HepG2 (cell line): ENCODE results near the gene LRRC25. TPM values are rescaled to one million over a fixed set of nuclear protein-coding genes. Genes with fewer than 3 reads are reported as not detected.
A peak's percentile ranks its signal among the peaks of the same experiment; 100 is the strongest.

Experiments
- DPF2 ChIP-seq: sonication (generic); formaldehyde crosslinking; IDR thresholded peaks from 2 replicates; pipeline ENCODE4 v1.4.0; 2020; ENCODE audit warnings: mild to moderate bottlenecking, low read depth, missing genetic modification reagents, borderline replicate concordance
- KMT2B ChIP-seq: IDR thresholded peaks from 2 replicates; pipeline ENCODE4 v1.6.1; 2016; ENCODE audit warnings: missing genetic modification reagents, missing compliant biosample characterization
- MIER3 ChIP-seq: IDR thresholded peaks from 2 replicates; pipeline ENCODE4 v1.6.1; 2016; ENCODE audit warnings: missing compliant biosample characterization, borderline replicate concordance
- STAT5B ChIP-seq: sonication (generic); formaldehyde crosslinking; IDR thresholded peaks from 2 replicates; pipeline ENCODE4 v1.4.0; 2020; ENCODE audit warnings: missing genetic modification reagents
- ZBTB42 ChIP-seq: sonication (generic); formaldehyde crosslinking; IDR thresholded peaks from 2 replicates; pipeline ENCODE4 v1.5.0; 2020; ENCODE audit warnings: mild to moderate bottlenecking, missing genetic modification reagents
- ZNF569 ChIP-seq: sonication (generic); formaldehyde crosslinking; IDR thresholded peaks from 2 replicates; pipeline ENCODE4 v1.5.0; 2020; ENCODE audit warnings: mild to moderate bottlenecking, missing genetic modification reagents, moderate library complexity, borderline replicate concordance
- ZNF781 ChIP-seq: sonication (generic); formaldehyde crosslinking; IDR thresholded peaks from 2 replicates; pipeline ENCODE4 v1.5.1; 2020; ENCODE audit warnings: borderline replicate concordance, mild to moderate bottlenecking, missing genetic modification reagents; ENCODE audit errors: not compliant biosample characterization
- ZSCAN22 ChIP-seq: sonication (generic); formaldehyde crosslinking; IDR thresholded peaks from 2 replicates; pipeline ENCODE4 v1.4.0; 2020; ENCODE audit warnings: mild to moderate bottlenecking, missing genetic modification reagents
- polyA plus RNA-seq, 8 experiments: library from polyadenylated mRNA; depleted of rRNA in 3 of 8; stranded (reverse) in 7 of 8; unstranded in 1 of 8; fragments of >200 nt; fragmentation: Illumina TruSeq in 4 of 8; extraction: Trizol in 4 of 8; gene quantifications; 2 replicates each; pipeline versions ENCODE4 v1.2.1 to v1.2.3, GENCODE V29; 2011 to 2016; ENCODE audit warnings: low read depth in 4 of 8, missing spikeins in 1 of 8, mixed read lengths in 1 of 8; ENCODE audit not compliant: insufficient read depth in 1 of 8
- total RNA-seq, 5 experiments: library from RNA; depleted of rRNA; stranded (reverse); fragments of >200 nt; fragmentation: Illumina TruSeq; extraction: Trizol; gene quantifications; 2 replicates each; pipeline ENCODE4 v1.2.3, GENCODE V29; 2016; ENCODE audit warnings: low read depth in 1 of 5
- TF ChIP-seq, protein P1 (sequence below): sonication (generic); formaldehyde crosslinking; IDR thresholded peaks from 2 replicates; pipeline ENCODE4 v1.5.0; 2020; ENCODE audit warnings: mild to moderate bottlenecking, missing genetic modification reagents, borderline replicate concordance
- TF ChIP-seq, protein P2 (sequence below): sonication (generic); formaldehyde crosslinking; IDR thresholded peaks from 2 replicates; pipeline ENCODE4 v1.5.0; 2020; ENCODE audit warnings: missing genetic modification reagents
- TF ChIP-seq, protein P3 (sequence below): sonication (generic); formaldehyde crosslinking; IDR thresholded peaks from 2 replicates; pipeline ENCODE4 v1.4.0; 2020; ENCODE audit warnings: mild to moderate bottlenecking, missing genetic modification reagents
- TF ChIP-seq, protein P4 (sequence below), 2 experiments: fragments of 450-650 bp in 1 of 2; sonication (generic) in 1 of 2; formaldehyde crosslinking in 1 of 2; IDR thresholded peaks; 2 replicates each; pipeline versions ENCODE4 v1.6.1 to v1.8.0; 2016 to 2022; ENCODE audit warnings: antibody characterized with exemption in 1 of 2, mild to moderate bottlenecking in 1 of 2, missing genetic modification reagents in 1 of 2
- TF ChIP-seq, protein P5 (sequence below), 2 experiments: fragments of 450-650 bp in 1 of 2; sonication (generic) in 1 of 2; formaldehyde crosslinking; IDR thresholded peaks; 2 replicates each; pipeline versions ENCODE4 v1.5.0 to v1.8.0; 2020 to 2022; ENCODE audit warnings: mild to moderate bottlenecking in 1 of 2, missing genetic modification reagents in 1 of 2

LRRC25 gene
- total and polyA plus RNA-seq, 2 of the 13 experiments (the other 11 are each of a cell fraction or from before 2014, with no cell fraction given) = 0.13 to 0.53 TPM

DNA sequence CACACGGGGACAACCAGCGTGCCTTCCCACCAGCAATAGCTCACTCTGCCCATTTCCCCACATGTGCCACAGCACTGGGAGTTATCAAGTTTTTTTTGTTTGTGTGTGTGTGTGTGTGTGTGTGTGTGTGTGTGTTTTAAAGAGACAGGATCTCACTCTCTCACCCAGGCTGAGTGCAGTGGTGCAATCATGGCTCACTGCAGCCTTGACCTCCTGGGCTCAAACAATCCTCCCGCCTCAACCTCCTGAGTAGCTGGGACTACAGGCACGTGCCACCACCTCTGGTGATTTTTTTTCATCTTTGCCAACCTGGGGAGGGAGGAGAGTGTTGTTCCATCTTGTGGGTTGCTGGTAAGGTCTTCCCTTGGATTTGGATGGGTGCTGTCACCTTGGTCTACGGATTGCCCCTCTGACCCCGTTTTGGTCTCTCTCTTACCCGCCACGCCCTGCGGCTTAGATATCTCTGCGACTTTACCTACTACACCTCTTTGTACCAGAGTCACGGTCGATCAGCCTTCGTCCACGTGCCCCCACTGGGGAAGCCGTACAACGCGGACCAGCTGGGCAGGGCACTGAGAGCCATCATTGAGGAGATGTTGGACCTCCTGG lies 34.4 kb downstream of the LRRC25 start (continued):
- TF ChIP-seq MIER3 (peak; percentile 45; the same call in 1 of the 2 replicates), ZSCAN22 (no peak), KMT2B (CRISPR knock-in tag) (no peak), ZNF781 (CRISPR knock-in tag) (no peak), ZNF569 (CRISPR knock-in tag) (no peak), DPF2 (CRISPR knock-in tag) (peak; percentile 64; the same call in 1 of the 2 replicates), ZBTB42 (CRISPR knock-in tag) (no peak), STAT5B (CRISPR knock-in tag) (no peak)
- TF ChIP-seq, protein P1, sequence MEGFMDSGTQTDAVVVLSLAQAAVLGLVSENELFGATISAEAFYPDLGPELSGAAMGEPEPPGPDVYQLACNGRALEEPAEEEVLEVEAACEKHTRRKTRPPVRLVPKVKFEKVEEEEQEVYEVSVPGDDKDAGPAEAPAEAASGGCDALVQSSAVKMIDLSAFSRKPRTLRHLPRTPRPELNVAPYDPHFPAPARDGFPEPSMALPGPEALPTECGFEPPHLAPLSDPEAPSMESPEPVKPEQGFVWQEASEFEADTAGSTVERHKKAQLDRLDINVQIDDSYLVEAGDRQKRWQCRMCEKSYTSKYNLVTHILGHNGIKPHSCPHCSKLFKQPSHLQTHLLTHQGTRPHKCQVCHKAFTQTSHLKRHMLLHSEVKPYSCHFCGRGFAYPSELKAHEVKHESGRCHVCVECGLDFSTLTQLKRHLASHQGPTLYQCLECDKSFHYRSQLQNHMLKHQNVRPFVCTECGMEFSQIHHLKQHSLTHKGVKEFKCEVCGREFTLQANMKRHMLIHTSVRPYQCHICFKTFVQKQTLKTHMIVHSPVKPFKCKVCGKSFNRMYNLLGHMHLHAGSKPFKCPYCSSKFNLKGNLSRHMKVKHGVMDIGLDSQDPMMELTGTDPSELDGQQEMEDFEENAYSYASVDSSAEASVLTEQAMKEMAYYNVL (CRISPR knock-in tag) = no peak
- TF ChIP-seq, protein P2, sequence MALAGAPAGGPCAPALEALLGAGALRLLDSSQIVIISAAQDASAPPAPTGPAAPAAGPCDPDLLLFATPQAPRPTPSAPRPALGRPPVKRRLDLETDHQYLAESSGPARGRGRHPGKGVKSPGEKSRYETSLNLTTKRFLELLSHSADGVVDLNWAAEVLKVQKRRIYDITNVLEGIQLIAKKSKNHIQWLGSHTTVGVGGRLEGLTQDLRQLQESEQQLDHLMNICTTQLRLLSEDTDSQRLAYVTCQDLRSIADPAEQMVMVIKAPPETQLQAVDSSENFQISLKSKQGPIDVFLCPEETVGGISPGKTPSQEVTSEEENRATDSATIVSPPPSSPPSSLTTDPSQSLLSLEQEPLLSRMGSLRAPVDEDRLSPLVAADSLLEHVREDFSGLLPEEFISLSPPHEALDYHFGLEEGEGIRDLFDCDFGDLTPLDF (CRISPR knock-in tag) = no peak
- TF ChIP-seq, protein P3, sequence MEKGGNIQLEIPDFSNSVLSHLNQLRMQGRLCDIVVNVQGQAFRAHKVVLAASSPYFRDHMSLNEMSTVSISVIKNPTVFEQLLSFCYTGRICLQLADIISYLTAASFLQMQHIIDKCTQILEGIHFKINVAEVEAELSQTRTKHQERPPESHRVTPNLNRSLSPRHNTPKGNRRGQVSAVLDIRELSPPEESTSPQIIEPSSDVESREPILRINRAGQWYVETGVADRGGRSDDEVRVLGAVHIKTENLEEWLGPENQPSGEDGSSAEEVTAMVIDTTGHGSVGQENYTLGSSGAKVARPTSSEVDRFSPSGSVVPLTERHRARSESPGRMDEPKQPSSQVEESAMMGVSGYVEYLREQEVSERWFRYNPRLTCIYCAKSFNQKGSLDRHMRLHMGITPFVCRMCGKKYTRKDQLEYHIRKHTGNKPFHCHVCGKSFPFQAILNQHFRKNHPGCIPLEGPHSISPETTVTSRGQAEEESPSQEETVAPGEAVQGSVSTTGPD (CRISPR knock-in tag) = 0 out of 2 replicates have a peak, but pooled peaks have one; percentile 56
- TF ChIP-seq, protein P4, sequence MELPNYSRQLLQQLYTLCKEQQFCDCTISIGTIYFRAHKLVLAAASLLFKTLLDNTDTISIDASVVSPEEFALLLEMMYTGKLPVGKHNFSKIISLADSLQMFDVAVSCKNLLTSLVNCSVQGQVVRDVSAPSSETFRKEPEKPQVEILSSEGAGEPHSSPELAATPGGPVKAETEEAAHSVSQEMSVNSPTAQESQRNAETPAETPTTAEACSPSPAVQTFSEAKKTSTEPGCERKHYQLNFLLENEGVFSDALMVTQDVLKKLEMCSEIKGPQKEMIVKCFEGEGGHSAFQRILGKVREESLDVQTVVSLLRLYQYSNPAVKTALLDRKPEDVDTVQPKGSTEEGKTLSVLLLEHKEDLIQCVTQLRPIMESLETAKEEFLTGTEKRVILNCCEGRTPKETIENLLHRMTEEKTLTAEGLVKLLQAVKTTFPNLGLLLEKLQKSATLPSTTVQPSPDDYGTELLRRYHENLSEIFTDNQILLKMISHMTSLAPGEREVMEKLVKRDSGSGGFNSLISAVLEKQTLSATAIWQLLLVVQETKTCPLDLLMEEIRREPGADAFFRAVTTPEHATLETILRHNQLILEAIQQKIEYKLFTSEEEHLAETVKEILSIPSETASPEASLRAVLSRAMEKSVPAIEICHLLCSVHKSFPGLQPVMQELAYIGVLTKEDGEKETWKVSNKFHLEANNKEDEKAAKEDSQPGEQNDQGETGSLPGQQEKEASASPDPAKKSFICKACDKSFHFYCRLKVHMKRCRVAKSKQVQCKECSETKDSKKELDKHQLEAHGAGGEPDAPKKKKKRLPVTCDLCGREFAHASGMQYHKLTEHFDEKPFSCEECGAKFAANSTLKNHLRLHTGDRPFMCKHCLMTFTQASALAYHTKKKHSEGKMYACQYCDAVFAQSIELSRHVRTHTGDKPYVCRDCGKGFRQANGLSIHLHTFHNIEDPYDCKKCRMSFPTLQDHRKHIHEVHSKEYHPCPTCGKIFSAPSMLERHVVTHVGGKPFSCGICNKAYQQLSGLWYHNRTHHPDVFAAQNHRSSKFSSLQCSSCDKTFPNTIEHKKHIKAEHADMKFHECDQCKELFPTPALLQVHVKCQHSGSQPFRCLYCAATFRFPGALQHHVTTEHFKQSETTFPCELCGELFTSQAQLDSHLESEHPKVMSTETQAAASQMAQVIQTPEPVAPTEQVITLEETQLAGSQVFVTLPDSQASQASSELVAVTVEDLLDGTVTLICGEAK (IDR thresholded peaks at IDR 0.05) = no peak
- TF ChIP-seq, protein P4 (CRISPR knock-in tag; IDR thresholded peaks at IDR 0.05) = no peak
- TF ChIP-seq, protein P5, sequence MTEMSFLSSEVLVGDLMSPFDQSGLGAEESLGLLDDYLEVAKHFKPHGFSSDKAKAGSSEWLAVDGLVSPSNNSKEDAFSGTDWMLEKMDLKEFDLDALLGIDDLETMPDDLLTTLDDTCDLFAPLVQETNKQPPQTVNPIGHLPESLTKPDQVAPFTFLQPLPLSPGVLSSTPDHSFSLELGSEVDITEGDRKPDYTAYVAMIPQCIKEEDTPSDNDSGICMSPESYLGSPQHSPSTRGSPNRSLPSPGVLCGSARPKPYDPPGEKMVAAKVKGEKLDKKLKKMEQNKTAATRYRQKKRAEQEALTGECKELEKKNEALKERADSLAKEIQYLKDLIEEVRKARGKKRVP (CRISPR knock-in tag; IDR thresholded peaks at IDR 0.05) = peak in 1 of 2 experiments; percentile 72; a peak in 2 of 4 replicates
